ENCODE results near the gene TEFM.

The TEFM gene

GRCh38 chr17:30858556-30859250 lies 47.3 kb downstream of the TEFM start:
- Histone ChIP-seq H3K4me1 (ENCODE audit: insufficient read depth, low read length) (no peaks in the 10 kb centered on the region), H3K9ac (ENCODE audit: low read length) (no peak overlapping the region), H3K27me3 (ENCODE audit: control insufficient read depth in 1 of 2, insufficient read depth in 2 of 2, low read length in 2 of 2) (no peaks in the 10 kb centered on the region), H3K4me3 (ENCODE audit: low read depth in 1 of 2, low read length in 2 of 2) (no peak overlapping the region), H3K9me3 (ENCODE audit: low read length) (no peaks in the 10 kb centered on the region), H3K27ac (ENCODE audit: low read depth, low read length) (no peak overlapping the region), H3K36me3 (ENCODE audit: insufficient read depth, low read length) (no peaks in the 10 kb centered on the region)

GRCh38 chr17:30854146-30854545 lies 51.9 kb downstream of the TEFM start:
- H3K9me3 ChIP-seq (ENCODE audit: low read length), result no peaks in the 10 kb centered on the region

More at GRCh38 chr17:30854146-30854545, 51.9 kb downstream of the TEFM start:
- Histone ChIP-seq H3K4me3 (ENCODE audit: low read depth in 1 of 2, low read length in 2 of 2) (no peak overlapping the region), H3K9ac (ENCODE audit: low read length) (no peak overlapping the region), H3K4me1 (ENCODE audit: insufficient read depth, low read length) (no peaks in the 10 kb centered on the region), H3K36me3 (ENCODE audit: insufficient read depth, low read length) (no peaks in the 10 kb centered on the region), H3K27me3 (ENCODE audit: control insufficient read depth in 1 of 2, insufficient read depth in 2 of 2, low read length in 2 of 2) (no peaks in the 10 kb centered on the region), H3K27ac (ENCODE audit: low read depth, low read length) (no peak overlapping the region)

Data from muscle layer of colon (tissue), 2 donors.